NB4 (cell line): ENCODE results near the gene SAMM50.

ENCODE experiments used
- POLR2A ChIP-seq: IDR thresholded peaks from 2 replicates; pipeline ENCODE4 v1.6.1; 2011; ENCODE audit warnings: mild to moderate bottlenecking; ENCODE audit not compliant: insufficient read length; ENCODE audit errors: extremely low read depth
- TF ChIP-seq, protein P1 (sequence below): IDR thresholded peaks from one replicate; pipeline ENCODE4 v1.5.1; 2012; ENCODE audit warnings: low read depth, low read length
- TF ChIP-seq, protein P2 (sequence below): IDR thresholded peaks from 2 replicates; pipeline ENCODE4 v1.6.1; 2011; ENCODE audit warnings: low read depth, low read length

DNA sequence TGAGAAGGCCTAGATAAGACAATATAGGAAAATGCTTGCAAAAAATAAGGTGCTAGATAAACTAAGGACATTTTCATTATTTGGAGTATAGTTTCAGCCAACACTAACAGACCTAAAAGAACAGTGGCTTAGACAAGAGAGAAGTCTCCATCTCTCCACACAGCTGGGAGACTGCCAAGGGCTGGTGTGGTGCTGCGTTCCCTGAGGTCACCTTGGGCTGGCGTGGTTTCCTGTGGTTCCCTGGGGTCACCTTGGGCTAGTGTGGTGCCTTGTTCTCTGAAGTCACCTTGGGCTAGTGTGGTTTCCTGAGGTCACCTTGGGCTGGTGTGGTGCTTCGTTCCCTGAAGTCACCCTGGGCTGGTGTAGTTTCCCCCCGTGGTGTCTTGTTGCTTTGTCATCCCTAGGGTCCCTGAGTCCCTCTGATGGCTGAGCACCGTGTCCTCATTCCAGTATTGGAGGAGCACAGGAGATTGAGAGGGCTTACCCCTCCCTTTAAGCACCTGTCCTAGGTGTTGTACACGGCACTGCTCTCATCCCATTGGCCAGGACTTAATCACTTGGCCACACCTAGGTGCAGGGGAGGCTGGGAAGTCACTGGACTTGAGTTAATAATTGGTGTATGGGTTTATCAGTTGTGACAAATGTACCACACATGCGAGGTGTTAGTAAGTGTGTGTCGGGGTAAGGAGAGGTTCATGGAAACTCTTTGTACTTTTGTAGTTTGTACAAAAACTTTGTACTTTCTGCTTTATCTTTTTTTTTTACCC is 14.9 kb downstream of the SAMM50 start:
- TF ChIP-seq, protein P1, sequence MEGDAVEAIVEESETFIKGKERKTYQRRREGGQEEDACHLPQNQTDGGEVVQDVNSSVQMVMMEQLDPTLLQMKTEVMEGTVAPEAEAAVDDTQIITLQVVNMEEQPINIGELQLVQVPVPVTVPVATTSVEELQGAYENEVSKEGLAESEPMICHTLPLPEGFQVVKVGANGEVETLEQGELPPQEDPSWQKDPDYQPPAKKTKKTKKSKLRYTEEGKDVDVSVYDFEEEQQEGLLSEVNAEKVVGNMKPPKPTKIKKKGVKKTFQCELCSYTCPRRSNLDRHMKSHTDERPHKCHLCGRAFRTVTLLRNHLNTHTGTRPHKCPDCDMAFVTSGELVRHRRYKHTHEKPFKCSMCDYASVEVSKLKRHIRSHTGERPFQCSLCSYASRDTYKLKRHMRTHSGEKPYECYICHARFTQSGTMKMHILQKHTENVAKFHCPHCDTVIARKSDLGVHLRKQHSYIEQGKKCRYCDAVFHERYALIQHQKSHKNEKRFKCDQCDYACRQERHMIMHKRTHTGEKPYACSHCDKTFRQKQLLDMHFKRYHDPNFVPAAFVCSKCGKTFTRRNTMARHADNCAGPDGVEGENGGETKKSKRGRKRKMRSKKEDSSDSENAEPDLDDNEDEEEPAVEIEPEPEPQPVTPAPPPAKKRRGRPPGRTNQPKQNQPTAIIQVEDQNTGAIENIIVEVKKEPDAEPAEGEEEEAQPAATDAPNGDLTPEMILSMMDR = no peak
- TF ChIP-seq POLR2A = no peak
- TF ChIP-seq, protein P2, sequence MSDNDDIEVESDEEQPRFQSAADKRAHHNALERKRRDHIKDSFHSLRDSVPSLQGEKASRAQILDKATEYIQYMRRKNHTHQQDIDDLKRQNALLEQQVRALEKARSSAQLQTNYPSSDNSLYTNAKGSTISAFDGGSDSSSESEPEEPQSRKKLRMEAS = no peak
